HFFc6 (cell line): Measurements from ENCODE around the gene KRT73. TPM values are rescaled to one million over a fixed set of nuclear protein-coding genes. Genes with fewer than 3 reads are reported as not detected.

Source experiments
- DNase-seq: peaks from one replicate; pipeline ENCODE4 v3.0.0-alpha.2; 2018
- H3K27ac Mint-ChIP-seq: 2 replicates; pipeline ENCODE4 v1.8.0; 2020; ENCODE audit warnings: mild to moderate bottlenecking, mixed read lengths
- H3K27me3 Mint-ChIP-seq: 2 replicates; pipeline ENCODE4 v1.8.0; 2021; ENCODE audit warnings: mild to moderate bottlenecking, moderate library complexity, mixed read lengths; ENCODE audit not compliant: insufficient read depth
- H3K36me3 Mint-ChIP-seq: 2 replicates; pipeline ENCODE4 v1.8.0; 2021; ENCODE audit warnings: low read depth, mixed read lengths
- H3K4me1 Mint-ChIP-seq: 2 replicates; pipeline ENCODE4 v1.8.0; 2020; ENCODE audit warnings: low read depth, mixed read lengths
- H3K4me3 Mint-ChIP-seq: 2 replicates; pipeline ENCODE4 v1.8.0; 2020; ENCODE audit warnings: mild to moderate bottlenecking, moderate library complexity, mixed read lengths
- H3K9me3 Mint-ChIP-seq: 2 replicates; pipeline ENCODE4 v1.8.0; 2020; ENCODE audit warnings: mild to moderate bottlenecking, mixed read lengths
- total RNA-seq, 6 experiments: library from RNA; stranded (reverse); fragmentation: NEBNext Ultra II Directional; extraction: Animal tissue kit (Norgen Biotek cat#: 25700); gene quantifications; 2 replicates in 1 of 6; 3 replicates in 5 of 6; pipeline ENCODE4 v1.2.3, GENCODE V29; 2021
- TF ChIP-seq, protein P1 (sequence below): fragments of 200-600 bp; sonication (generic); IDR thresholded peaks from 2 replicates; pipeline ENCODE4 v1.5.0; 2021; ENCODE audit warnings: antibody characterized with exemption, mild to moderate bottlenecking

The KRT73 gene
- total RNA-seq, 6 experiments from 2014 or later = not detected

DNA sequence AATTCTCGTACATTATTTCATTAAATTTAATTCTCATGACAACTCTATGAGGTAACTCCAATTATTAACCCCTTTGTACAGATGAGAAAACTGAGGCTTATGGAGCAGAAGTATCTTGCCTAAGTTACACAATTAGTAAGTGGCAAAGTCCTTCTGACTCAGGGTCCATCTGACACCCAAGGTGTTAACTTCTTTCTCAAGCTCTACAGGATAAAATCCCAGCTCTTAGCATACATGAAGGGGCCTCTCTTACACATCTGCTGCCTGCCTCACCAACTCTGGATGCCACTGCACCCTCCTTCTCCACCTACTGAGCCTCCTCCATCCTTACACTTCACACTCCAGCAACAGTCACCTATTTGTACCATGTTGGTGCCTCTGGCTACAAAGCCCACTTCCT is 12.8 kb downstream of the KRT73 start:
- no peak overlapping the region for H3K27ac Mint-ChIP-seq
- H3K27me3 Mint-ChIP-seq = peaks cover 43% of the 10 kb centered on the region
- no peaks in the 10 kb centered on the region for H3K36me3 Mint-ChIP-seq

DNA sequence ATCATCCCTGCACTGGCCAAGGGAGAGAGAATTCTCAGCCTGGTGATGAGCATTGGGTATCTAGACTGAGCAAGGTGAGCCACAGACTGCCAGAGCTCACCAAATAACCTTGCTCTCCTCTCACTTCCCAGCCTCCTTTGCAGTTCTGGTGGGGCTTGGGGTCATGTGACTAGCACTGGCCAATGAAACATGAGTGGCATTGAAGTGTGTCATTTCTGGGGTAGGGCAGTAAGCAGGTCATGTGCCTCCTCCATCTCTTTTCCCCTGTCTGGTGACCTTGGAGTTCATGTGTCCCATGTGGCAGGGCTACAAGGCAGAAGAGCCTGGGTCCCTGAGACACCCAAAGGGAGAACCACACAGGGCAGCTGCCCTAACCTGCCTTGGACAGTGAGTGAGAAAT is 13.5 kb downstream of the KRT73 start:
- no peaks in the 10 kb centered on the region for H3K36me3 Mint-ChIP-seq

More for the DNA sequence above, 12.8 kb downstream of the KRT73 start:
- no peak for DNase-seq
- no peaks in the 10 kb centered on the region for H3K9me3 Mint-ChIP-seq
- TF ChIP-seq, protein P1, sequence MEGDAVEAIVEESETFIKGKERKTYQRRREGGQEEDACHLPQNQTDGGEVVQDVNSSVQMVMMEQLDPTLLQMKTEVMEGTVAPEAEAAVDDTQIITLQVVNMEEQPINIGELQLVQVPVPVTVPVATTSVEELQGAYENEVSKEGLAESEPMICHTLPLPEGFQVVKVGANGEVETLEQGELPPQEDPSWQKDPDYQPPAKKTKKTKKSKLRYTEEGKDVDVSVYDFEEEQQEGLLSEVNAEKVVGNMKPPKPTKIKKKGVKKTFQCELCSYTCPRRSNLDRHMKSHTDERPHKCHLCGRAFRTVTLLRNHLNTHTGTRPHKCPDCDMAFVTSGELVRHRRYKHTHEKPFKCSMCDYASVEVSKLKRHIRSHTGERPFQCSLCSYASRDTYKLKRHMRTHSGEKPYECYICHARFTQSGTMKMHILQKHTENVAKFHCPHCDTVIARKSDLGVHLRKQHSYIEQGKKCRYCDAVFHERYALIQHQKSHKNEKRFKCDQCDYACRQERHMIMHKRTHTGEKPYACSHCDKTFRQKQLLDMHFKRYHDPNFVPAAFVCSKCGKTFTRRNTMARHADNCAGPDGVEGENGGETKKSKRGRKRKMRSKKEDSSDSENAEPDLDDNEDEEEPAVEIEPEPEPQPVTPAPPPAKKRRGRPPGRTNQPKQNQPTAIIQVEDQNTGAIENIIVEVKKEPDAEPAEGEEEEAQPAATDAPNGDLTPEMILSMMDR = no peak
- H3K4me3 Mint-ChIP-seq = no peak overlapping the region
- no peaks in the 10 kb centered on the region for H3K4me1 Mint-ChIP-seq

DNA sequence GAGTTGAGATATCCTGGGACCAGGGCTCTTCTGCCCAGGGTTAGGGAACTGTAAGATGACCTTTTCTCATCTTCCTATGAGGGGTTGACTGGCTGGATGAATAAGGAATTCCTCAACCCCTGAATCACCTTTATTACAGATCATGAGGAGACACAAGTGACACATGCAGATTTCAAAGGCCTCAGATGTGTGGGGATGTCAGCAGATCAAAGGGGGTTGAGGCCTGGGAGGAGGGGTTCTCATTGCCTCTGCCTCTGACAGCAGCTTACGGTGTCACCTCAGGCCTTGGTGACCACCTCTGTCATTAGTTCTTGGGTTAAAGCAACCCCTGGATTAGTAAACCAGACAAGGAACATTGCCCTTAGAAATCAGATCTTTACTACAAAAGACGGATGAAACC is 15.0 kb downstream of the KRT73 start:
- no peak for DNase-seq
- H3K4me3 Mint-ChIP-seq = no peak overlapping the region
- no peaks in the 10 kb centered on the region for H3K4me1 Mint-ChIP-seq
- no peak overlapping the region for H3K27ac Mint-ChIP-seq
- H3K36me3 Mint-ChIP-seq = no peaks in the 10 kb centered on the region
- TF ChIP-seq, protein P1 = no peak
- H3K9me3 Mint-ChIP-seq = no peaks in the 10 kb centered on the region
- peaks cover 47% of the 10 kb centered on the region for H3K27me3 Mint-ChIP-seq

More for the DNA sequence above, 13.5 kb downstream of the KRT73 start:
- H3K27ac Mint-ChIP-seq = no peak overlapping the region
- H3K9me3 Mint-ChIP-seq = no peaks in the 10 kb centered on the region
- no peak overlapping the region for H3K4me3 Mint-ChIP-seq
- TF ChIP-seq, protein P1 = no peak
- peaks cover 50% of the 10 kb centered on the region for H3K27me3 Mint-ChIP-seq
- H3K4me1 Mint-ChIP-seq = no peaks in the 10 kb centered on the region
- DNase-seq = no peak

DNA sequence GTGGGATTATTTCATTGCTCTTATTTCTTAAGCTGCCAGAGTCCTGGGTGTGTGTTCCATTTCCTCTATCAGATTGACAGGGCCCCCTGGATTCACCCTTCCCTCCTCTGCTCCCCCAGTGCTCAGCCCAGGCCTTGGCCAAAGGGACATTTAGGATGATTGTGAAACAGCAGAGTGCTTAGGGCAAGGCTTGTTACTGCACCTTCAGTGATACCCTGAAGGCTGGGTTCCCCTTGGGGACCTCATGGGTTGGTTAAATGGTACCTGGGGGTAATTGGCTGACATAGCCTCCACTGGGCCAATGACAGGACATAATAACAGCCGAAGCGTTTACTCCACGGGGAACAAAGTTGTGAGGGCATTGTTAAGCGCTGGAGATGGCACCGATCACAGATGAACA is 15.8 kb downstream of the KRT73 start:
- Mint-ChIP-seq H3K9me3 (no peaks in the 10 kb centered on the region), H3K36me3 (no peaks in the 10 kb centered on the region), H3K27me3 (peaks cover 45% of the 10 kb centered on the region), H3K4me3 (no peak overlapping the region), H3K4me1 (no peaks in the 10 kb centered on the region), H3K27ac (no peak overlapping the region)
- TF ChIP-seq, protein P1 = no peak
- no peak for DNase-seq

DNA sequence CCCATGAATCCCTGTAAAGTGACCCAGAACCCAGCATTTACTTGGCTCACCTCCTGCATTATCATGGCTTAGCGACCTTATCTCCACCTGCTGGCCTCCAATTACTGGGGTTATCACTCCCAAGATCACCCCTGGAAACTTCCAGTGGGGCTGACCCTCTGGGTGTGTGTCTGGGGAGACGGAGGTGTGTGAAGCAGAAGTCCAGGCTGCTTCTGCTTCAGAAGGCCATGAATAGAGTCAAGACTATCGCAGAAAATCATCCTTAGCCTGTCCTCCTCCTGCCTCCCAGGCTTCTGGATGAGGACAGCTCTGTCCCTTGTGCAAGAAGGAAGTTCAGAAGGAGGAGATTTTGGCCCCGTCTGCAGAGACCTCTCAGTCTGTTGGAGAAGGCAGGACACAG is 16.7 kb downstream of the KRT73 start:
- DNase-seq = no peak
- TF ChIP-seq, protein P1 = no peak
- Mint-ChIP-seq H3K27me3 (peaks cover 46% of the 10 kb centered on the region), H3K4me3 (no peak overlapping the region), H3K9me3 (no peaks in the 10 kb centered on the region), H3K4me1 (no peaks in the 10 kb centered on the region), H3K27ac (no peak overlapping the region), H3K36me3 (no peaks in the 10 kb centered on the region)

DNA sequence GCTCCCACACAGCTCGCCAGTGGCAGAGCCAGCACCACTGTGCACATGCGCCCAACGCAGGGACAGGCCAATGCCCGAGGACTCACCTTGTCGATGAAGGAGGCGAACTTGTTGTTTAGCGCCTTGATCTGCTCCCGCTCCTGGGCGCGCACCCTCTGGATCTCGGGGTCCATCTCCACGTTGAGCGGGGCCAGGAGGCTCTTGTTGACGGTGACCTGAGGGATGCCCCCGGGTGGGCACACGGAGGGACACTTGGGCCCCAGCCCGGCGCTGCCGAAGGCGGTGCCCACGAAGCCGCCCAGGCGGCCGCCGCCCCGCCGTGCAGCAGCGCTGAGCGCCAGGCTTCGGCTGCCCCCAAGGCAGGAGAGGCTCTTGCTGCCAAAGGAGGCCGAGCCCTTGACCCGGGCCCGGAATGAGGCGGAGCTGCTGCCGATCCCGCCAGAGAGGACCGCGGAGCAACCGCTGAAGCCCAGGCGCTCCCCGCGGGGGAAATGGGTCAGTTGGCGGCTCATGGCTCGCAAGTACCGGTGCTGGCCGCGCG is 17.3 kb downstream of the KRT73 start, which contains the start of gene KRT72:
TSS of gene KRT72 (minus strand) at position 523 of the 541 bp plus-strand sequence. CDS start at position 512, 11 bp downstream.
- H3K27me3 Mint-ChIP-seq = peaks cover 47% of the 10 kb centered on the region
- TF ChIP-seq, protein P1 = no peak
- H3K9me3 Mint-ChIP-seq = no peaks in the 10 kb centered on the region
- no peak within 1 kb of the TSS for H3K27ac Mint-ChIP-seq
- no peak for DNase-seq
- H3K4me1 Mint-ChIP-seq = no peaks in the 10 kb centered on the region
- H3K4me3 Mint-ChIP-seq = no peak within 1 kb of the TSS
- H3K36me3 Mint-ChIP-seq = no peaks in the 10 kb centered on the region
